H1 (cell line): Measurements from ENCODE around the gene CACNA1A. TPM values are rescaled to one million over a fixed set of nuclear protein-coding genes. Genes with fewer than 3 reads are reported as not detected.

Experiments used
- CTCF ChIA-PET: fragments of 300-600 bp; sonication (Branson Sonifier 250); formaldehyde crosslinking; loops from one replicate; lab custom pipeline; 2021; ENCODE audit not compliant: partially characterized antibody; lab: Charles Lee
- POLR2A ChIA-PET: fragments of 300-600 bp; sonication (Branson Sonifier 250); formaldehyde crosslinking; loops from one replicate; lab custom pipeline; 2021; ENCODE audit warnings: inconsistent platforms; ENCODE audit not compliant: partially characterized antibody; lab: Charles Lee
- DNase-seq, 2 experiments: peaks; one replicate each; pipeline versions ENCODE4 v3.0.0 to v3.0.0-alpha.2; 2010 to 2022; ENCODE audit warnings: low spot score in 2 of 2, low read depth in 1 of 2, mixed read lengths in 1 of 2
- FAIRE-seq: peaks from 2 replicates; lab custom pipeline; 2011; peaks lifted over from hg19 to GRCh38; lab: Jason Lieb, UNC
- H2AFZ ChIP-seq: 2 replicates; pipeline ENCODE4 v1.8.1; 2012; ENCODE audit warnings: low read length, inconsistent platforms
- H2AK5ac ChIP-seq: 2 replicates; pipeline ENCODE4 v1.6.1; 2013; ENCODE audit warnings: low read depth, low read length
- H2BK120ac ChIP-seq: replicated peaks from 2 replicates; pipeline ENCODE3; 2013; ENCODE audit warnings: low read depth, low read length, inconsistent platforms
- H2BK12ac ChIP-seq: 2 replicates; pipeline ENCODE4 v1.6.1; 2013; ENCODE audit warnings: low read depth, low read length
- H2BK15ac ChIP-seq: 2 replicates; pipeline ENCODE4 v1.6.1; 2013; ENCODE audit warnings: low read length
- H2BK20ac ChIP-seq: 2 replicates; pipeline ENCODE4 v1.6.1; 2013; ENCODE audit warnings: low read length
- H2BK5ac ChIP-seq: 2 replicates; pipeline ENCODE4 v1.6.1; 2013; ENCODE audit warnings: low read depth, low read length
- H3K14ac ChIP-seq: 2 replicates; pipeline ENCODE4 v1.6.1; 2013; ENCODE audit warnings: inconsistent platforms; ENCODE audit not compliant: insufficient read length
- H3K18ac ChIP-seq: 2 replicates; pipeline ENCODE4 v1.6.1; 2013; ENCODE audit warnings: low read length; ENCODE audit errors: extremely low read depth
- H3K23ac ChIP-seq: 2 replicates; pipeline ENCODE4 v1.6.1; 2013; ENCODE audit warnings: inconsistent platforms; ENCODE audit not compliant: insufficient read length
- H3K23me2 ChIP-seq: 2 replicates; pipeline ENCODE4 v1.6.1; 2013; ENCODE audit warnings: low read depth, low read length
- H3K27ac ChIP-seq: 2 replicates; pipeline ENCODE4 v1.6.1; 2011; ENCODE audit warnings: low read depth, low read length, inconsistent platforms
- H3K27me3 ChIP-seq, 4 experiments: replicated peaks in 1 of 4; 1 replicate in 1 of 4; 2 replicates in 3 of 4; pipeline versions ENCODE4 v1.6.1 to v1.8.1; 2011 to 2013; ENCODE audit warnings: low read length in 3 of 4, mild to moderate bottlenecking in 3 of 4, inconsistent platforms in 2 of 4, mixed read lengths in 2 of 4, moderate library complexity in 1 of 4; ENCODE audit not compliant: control insufficient read depth in 3 of 4, insufficient read depth in 3 of 4; ENCODE audit errors: extremely low read depth in 1 of 4
- H3K36me3 ChIP-seq, 4 experiments: 2 replicates each; pipeline versions ENCODE4 v1.6.1 to v1.8.1; 2011 to 2013; ENCODE audit warnings: mild to moderate bottlenecking in 4 of 4, low read length in 3 of 4, moderate library complexity in 2 of 4, control low read depth in 1 of 4, inconsistent platforms in 1 of 4; ENCODE audit not compliant: insufficient read depth in 4 of 4, control insufficient read depth in 2 of 4
- H3K4ac ChIP-seq: replicated peaks from 2 replicates; pipeline ENCODE3; 2013; ENCODE audit warnings: low read length, low read depth, mixed read lengths, inconsistent platforms; ENCODE audit not compliant: insufficient read length
- H3K4me1 ChIP-seq, 4 experiments: replicated peaks in 1 of 4; 1 replicate in 1 of 4; 2 replicates in 3 of 4; pipeline versions ENCODE4 v1.6.1 to v1.8.1; 2011 to 2013; ENCODE audit warnings: low read length in 3 of 4, inconsistent platforms in 2 of 4, mixed read lengths in 1 of 4; ENCODE audit not compliant: insufficient read depth in 4 of 4, control insufficient read depth in 3 of 4
- H3K4me2 ChIP-seq, 2 experiments: 2 replicates each; pipeline versions ENCODE4 v1.6.1 to v1.8.1; 2011 to 2013; ENCODE audit warnings: low read depth in 2 of 2, low read length in 2 of 2, control low read depth in 1 of 2, inconsistent platforms in 1 of 2, mild to moderate bottlenecking in 1 of 2; ENCODE audit not compliant: insufficient read depth in 1 of 2
- H3K4me3 ChIP-seq, 4 experiments: fragments of 200-600, 300-600 bp in 1 of 4; sonication (generic), shearing (Covaris generic), sonication (Bioruptor Twin) in 1 of 4; 2 replicates each; pipeline versions ENCODE4 v1.5.1 to v1.8.1; 2011 to 2016; ENCODE audit warnings: low read length in 4 of 4, low read depth in 3 of 4, control low read depth in 2 of 4, inconsistent platforms in 2 of 4, mild to moderate bottlenecking in 2 of 4, mixed read lengths in 1 of 4, moderate library complexity in 1 of 4; ENCODE audit not compliant: insufficient read depth in 2 of 4; ENCODE audit errors: extremely low read depth in 1 of 4
- H3K56ac ChIP-seq: replicated peaks from 2 replicates; pipeline ENCODE3; 2013; ENCODE audit warnings: low read depth, mild to moderate bottlenecking, mixed read lengths, low read length, inconsistent platforms; ENCODE audit not compliant: insufficient read length
- H3K79me1 ChIP-seq: 2 replicates; pipeline ENCODE4 v1.6.1; 2013; ENCODE audit warnings: low read depth, low read length, control low read depth
- H3K79me2 ChIP-seq, 2 experiments: 2 replicates each; pipeline versions ENCODE4 v1.6.1 to v1.8.1; 2012 to 2013; ENCODE audit warnings: low read length in 2 of 2, mild to moderate bottlenecking in 2 of 2, inconsistent platforms in 1 of 2; ENCODE audit not compliant: insufficient read depth in 2 of 2, control insufficient read depth in 1 of 2
- H3K9ac ChIP-seq, 4 experiments: replicated peaks in 1 of 4; 1 replicate in 1 of 4; 2 replicates in 3 of 4; pipeline versions ENCODE4 v1.6.1 to v1.8.1; 2011 to 2013; ENCODE audit warnings: low read depth in 3 of 4, low read length in 3 of 4, control low read depth in 2 of 4, mild to moderate bottlenecking in 2 of 4, moderate library complexity in 2 of 4, inconsistent platforms in 1 of 4; ENCODE audit errors: extremely low read depth in 1 of 4
- H3K9me3 ChIP-seq, 2 experiments: 2 replicates each; pipeline versions ENCODE4 v1.6.1 to v1.8.1; 2012 to 2013; ENCODE audit warnings: mild to moderate bottlenecking in 2 of 2, moderate library complexity in 2 of 2, control low read depth in 1 of 2, inconsistent platforms in 1 of 2, low read depth in 1 of 2, low read length in 1 of 2, mixed read lengths in 1 of 2; ENCODE audit not compliant: insufficient read depth in 2 of 2
- H4K20me1 ChIP-seq, 2 experiments: replicated peaks in 1 of 2; 2 replicates each; pipeline versions ENCODE3 to v1.8.1; 2011 to 2013; ENCODE audit warnings: inconsistent platforms in 2 of 2, low read length in 2 of 2, mild to moderate bottlenecking in 1 of 2; ENCODE audit not compliant: insufficient read depth in 2 of 2, control insufficient read depth in 1 of 2
- H4K5ac ChIP-seq: 2 replicates; pipeline ENCODE4 v1.6.1; 2013; ENCODE audit warnings: low read length, low read depth, mixed read lengths, inconsistent platforms; ENCODE audit not compliant: insufficient read length
- H4K8ac ChIP-seq: 2 replicates; pipeline ENCODE4 v1.8.0; 2013; ENCODE audit warnings: mild to moderate bottlenecking, moderate library complexity, low read length, inconsistent platforms; ENCODE audit not compliant: insufficient read depth; ENCODE audit errors: extremely low read depth
- H4K91ac ChIP-seq: replicated peaks from 2 replicates; pipeline ENCODE3; 2013; ENCODE audit warnings: low read length, mixed read lengths, inconsistent platforms; ENCODE audit not compliant: insufficient read length
- CREB1 ChIP-seq: IDR thresholded peaks from 2 replicates; pipeline ENCODE4 v1.6.1; 2012; ENCODE audit warnings: inconsistent platforms
- FOSL1 ChIP-seq: IDR thresholded peaks from 2 replicates; pipeline ENCODE4 v1.6.1; 2011; ENCODE audit warnings: mild to moderate bottlenecking, low read depth, low read length, moderate library complexity; ENCODE audit not compliant: insufficient read depth
- POLR2A ChIP-seq, 2 experiments: IDR thresholded peaks; 1 replicate in 1 of 2; 2 replicates in 1 of 2; pipeline ENCODE4 v1.6.1; 2011; ENCODE audit warnings: low read depth in 2 of 2, low read length in 2 of 2, mild to moderate bottlenecking in 2 of 2; ENCODE audit errors: control extremely low read depth in 1 of 2
- WGBS, 2 experiments: shearing (Covaris generic) in 1 of 2; methylation state at CpG; one replicate each; pipeline versions ENCODE4 v1.1.6 to v1.1.7; 2013 to 2015; ENCODE audit warnings: low lambda C conversion rate in 2 of 2, mixed read lengths in 2 of 2, inconsistent platforms in 1 of 2, low coverage in 1 of 2, missing lambda C conversion rate in 1 of 2; ENCODE audit not compliant: insufficient replicate concordance in 2 of 2, insufficient coverage in 1 of 2, insufficient read length in 1 of 2; ENCODE audit errors: extremely low coverage in 1 of 2, missing lambda C conversion rate in 1 of 2; 5-methylcytosine and 5-hydroxymethylcytosine counted together
- polyA plus RNA-seq, 7 experiments: library from polyadenylated mRNA; depleted of rRNA in 3 of 7; stranded (reverse) in 5 of 7; unstranded in 2 of 7; fragments of >200 nt in 5 of 7; fragments of 200-250 nt in 2 of 7; gene quantifications; 1 replicate in 5 of 7; 2 replicates in 1 of 7; 4 replicates in 1 of 7; pipeline versions ENCODE4 v1.2.1 to v1.2.3, GENCODE V29; 2011 to 2013; ENCODE audit warnings: missing spikeins in 2 of 7, mixed read lengths in 2 of 7
- total RNA-seq: library from RNA; stranded (reverse); fragmentation: NEBNext Ultra II Directional; extraction: Animal tissue kit (Norgen Biotek cat#: 25700); gene quantifications from 2 replicates; pipeline ENCODE4 v1.2.1, GENCODE V29; 2021

The CACNA1A gene
- total and polyA plus RNA-seq, 2 of the 8 experiments (the other 6 are each of a cell fraction or from before 2014, with no cell fraction given) = 10.7 to 25.3 TPM

GRCh38 chr19:13209484-13210338, 296.6 kb downstream of the CACNA1A start:
- Histone ChIP-seq H3K4ac (no peak overlapping the region), H2BK5ac (0 out of 2 replicates have a peak overlapping the region, but pooled peaks have one; percentile 52), H2BK120ac (no peak overlapping the region), H4K91ac (no peak overlapping the region), H3K9me3 (no peaks in the 10 kb centered on the region), H3K18ac (peak overlapping the region; percentile 48), H2BK20ac (peak overlapping the region; percentile 72; the same call in 1 of the 2 replicates), H3K4me3 (no peak overlapping the region), H3K56ac (no peak overlapping the region), H2BK15ac (no peak overlapping the region), H3K23me2 (0 out of 2 replicates have a peak, but pooled peaks cover 2% of the 10 kb centered on the region), H2AK5ac (no peak overlapping the region; the same call in 1 of the 2 replicates), H3K79me1 (no peaks in the 10 kb centered on the region), H3K36me3 (no peaks in the 10 kb centered on the region; a peak in 1 of 8 replicates), H3K79me2 (no peaks in the 10 kb centered on the region), H3K4me1 (peaks cover 0 to 10% (median 5%) of the 10 kb centered on the region in 4 experiments; a peak in 4 of 7 replicates), H4K20me1 (peaks cover 0 to 2% of the 10 kb centered on the region in 2 experiments), H3K27ac (no peak overlapping the region), H3K9ac (no peak overlapping the region), H3K23ac (no peak overlapping the region), H4K8ac (no peak overlapping the region; the same call in 1 of the 2 replicates), H4K5ac (peak overlapping the region; percentile 26), H3K27me3 (no peaks in the 10 kb centered on the region), H2AFZ (no peak overlapping the region), H3K14ac (no peak overlapping the region), H2BK12ac (0 out of 2 replicates have a peak overlapping the region, but pooled peaks have one; percentile 39), H3K4me2 (no peak overlapping the region)
- WGBS, 2 experiments = 88% methylated on average over 10 of the region's 13 CpGs; no CpG with 5 or more reads in 1 of the 2 experiments
- POLR2A ChIA-PET = interaction anchor here (0.5 to 1.0 kb wide), 3 partner anchors 47 to 62 kb away, joined by 3 read pairs; no protein-coding TSS in a partner anchor
- FAIRE-seq (no peak), DNase-seq (peak in 1 of 2 experiments; percentile 66)
- CTCF ChIA-PET = interaction anchor here (1.1 to 9.0 kb wide), 3 partner anchors 14 to 38 kb away, joined by 3 to 89 read pairs (median 8); no protein-coding TSS in a partner anchor
- TF ChIP-seq CREB1 = no peak
- TF ChIP-seq POLR2A (IDR thresholded peaks at IDR 0.05; ENCODE audit: control extremely low read depth in 1 of 2, low read depth in 2 of 2, low read length in 2 of 2) = no peak
- TF ChIP-seq FOSL1 = no peak
